Limb (tissue), 2 donors: ENCODE measurements around the gene SMOC2.
"Not testable (repeated sequence)": the region's sequence is repeated elsewhere in the genome, so short reads cannot be mapped to it uniquely, and the experiment has no call there.

Source experiments
- DNase-seq, 2 donors: peaks; one replicate each; pipeline ENCODE4 v3.0.0-alpha.2; 2016; ENCODE audit errors: extremely low spot score in 2 of 2

The SMOC2 gene

DNA sequence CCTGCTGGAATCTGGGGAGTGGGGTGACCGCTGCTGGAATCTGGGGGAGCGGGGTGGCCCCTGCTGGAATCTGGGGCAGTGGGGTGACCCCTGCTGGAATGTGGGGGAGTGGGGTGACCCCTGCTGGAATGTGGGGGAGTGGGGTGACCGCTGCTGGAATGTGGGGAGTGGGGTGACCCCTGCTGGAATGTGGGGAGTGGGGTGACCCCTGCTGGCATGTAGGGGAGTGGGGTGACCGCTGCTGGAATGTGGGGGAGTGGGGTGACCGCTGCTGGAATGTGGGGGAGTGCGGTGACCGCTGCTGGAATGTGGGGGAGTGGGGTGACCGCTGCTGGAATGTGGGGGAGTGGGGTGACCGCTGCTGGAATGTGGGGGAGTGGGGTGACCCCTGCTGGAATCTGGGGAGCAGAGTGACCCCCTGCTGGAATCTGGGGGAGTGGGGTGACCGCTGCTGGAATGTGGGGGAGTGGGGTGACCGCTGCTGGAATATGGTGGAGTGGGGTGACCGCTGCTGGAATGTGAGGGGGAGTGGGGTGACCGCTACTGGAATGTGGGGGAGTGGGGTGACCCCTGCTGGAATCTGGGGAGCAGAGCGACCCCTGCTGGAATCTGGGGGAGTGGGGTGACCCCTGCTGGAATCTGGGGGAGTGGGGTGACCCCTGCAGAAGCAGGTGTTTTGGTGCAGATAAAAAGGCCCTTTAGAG, 97.4 kb downstream of the SMOC2 start:
- not testable (repeated sequence) for DNase-seq

GRCh38 chr6:168538892-168539811, 98.2 kb downstream of the SMOC2 start:
- no peak for DNase-seq

- no peak for DNase-seq
Observed at GRCh38 chr6:168540713-168541291, 99.8 kb downstream of the SMOC2 start.

DNA sequence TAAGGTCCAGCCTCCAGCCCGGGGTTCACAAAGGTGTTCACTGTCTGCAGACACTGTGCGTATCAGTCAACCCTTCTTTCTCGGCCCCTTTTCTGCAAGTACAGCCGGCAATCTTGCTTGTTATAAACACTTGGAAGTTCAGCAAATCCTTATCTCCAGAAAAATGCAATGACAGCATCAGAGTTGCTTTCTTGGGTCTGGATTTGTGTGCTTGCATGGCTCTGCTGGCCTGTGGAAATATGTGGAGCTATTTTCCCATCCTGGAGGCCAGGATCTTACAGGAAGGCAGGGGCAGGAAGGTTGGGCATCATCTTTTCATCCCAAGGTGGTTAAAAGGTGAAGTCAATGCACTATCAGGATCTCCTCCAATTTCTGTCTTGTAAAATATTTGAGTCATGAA, 100.3 kb downstream of the SMOC2 start:
- no peak for DNase-seq

DNA sequence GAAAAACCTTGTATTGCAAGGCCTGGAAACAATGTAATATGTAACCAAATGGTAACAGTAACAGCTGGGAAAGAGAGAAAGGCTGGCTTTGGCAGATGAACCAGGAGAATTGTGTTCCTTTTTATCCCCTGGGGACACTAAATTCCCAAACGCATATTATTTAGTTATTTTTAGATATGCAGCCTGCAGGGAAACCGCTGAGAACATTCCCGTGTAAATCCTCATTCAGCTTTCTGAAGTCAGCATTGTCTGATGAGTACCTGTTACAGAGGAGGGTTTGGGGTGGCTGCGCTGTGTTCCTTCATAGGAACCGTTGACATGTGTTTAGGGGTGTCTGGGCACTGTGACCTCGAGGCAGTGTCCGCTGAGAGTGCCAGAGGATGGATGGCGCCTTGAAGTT, 101.3 kb downstream of the SMOC2 start:
- DNase-seq, result peak in 1 of 2 donors; percentile 33

- no peak for DNase-seq
Observed at GRCh38 chr6:168545428-168545827, 104.4 kb downstream of the SMOC2 start.

GRCh38 chr6:168546151-168546550, 105.2 kb downstream of the SMOC2 start:
- DNase-seq, result no peak

GRCh38 chr6:168546730-168547129, 105.7 kb downstream of the SMOC2 start:
- no peak for DNase-seq

DNA sequence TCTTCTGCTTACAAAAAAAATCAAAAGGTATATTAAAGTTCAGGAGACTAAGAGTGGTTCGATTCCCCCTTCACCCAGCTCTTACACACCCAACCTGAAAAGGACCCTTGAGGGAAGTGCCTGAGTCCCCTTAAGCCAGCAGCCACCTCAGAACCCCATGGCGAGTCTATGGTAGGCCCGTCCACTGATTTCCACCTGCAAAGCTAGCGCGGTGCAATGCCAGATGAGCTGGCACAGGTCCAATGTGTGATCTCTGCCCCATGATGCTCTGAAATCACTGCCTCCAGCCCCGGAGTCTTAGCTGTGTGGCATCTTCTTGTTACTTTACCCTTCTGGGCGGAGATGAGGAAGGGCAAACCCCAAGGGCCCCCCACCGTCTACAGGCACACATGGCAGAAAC, 109.3 kb downstream of the SMOC2 start:
- DNase-seq, result no peak

GRCh38 chr6:168554472-168554871, 113.5 kb downstream of the SMOC2 start:
- DNase-seq, result no peak

DNA sequence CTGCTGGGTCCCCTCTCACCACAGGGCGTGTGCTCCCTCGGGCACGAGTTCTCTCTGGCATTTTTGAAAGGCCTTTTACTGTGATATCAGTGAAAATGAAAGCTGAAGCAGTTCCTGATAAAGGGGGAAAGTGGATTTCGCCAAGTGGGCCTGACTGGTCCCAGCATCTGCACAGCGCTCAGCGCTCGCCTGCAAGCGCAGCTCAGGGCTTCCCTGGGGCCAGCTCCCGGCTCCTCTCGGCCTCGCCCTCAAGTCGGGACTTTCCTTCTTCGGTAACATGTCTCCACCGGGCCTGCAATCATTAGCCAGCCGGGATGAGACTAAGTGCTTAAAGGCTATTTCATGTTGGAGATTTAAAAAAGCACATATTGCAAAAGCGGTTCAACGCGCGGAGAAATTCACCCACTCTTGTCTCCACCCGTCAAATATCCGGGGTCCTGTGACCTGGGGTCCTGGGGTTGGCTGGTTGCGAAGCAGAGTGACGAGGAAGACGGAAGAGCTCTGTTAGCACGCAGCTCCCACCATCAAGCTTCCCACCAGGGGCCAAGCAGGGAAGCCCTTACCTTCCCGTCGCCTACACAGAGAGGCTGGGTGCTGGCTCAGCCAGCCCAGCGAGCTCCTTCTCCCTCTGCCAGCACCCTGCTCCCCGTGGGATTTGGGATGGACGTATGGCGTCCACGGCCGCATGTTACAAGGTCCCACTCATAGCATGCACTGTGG, 114.1 kb downstream of the SMOC2 start:
- DNase-seq, result no peak

DNA sequence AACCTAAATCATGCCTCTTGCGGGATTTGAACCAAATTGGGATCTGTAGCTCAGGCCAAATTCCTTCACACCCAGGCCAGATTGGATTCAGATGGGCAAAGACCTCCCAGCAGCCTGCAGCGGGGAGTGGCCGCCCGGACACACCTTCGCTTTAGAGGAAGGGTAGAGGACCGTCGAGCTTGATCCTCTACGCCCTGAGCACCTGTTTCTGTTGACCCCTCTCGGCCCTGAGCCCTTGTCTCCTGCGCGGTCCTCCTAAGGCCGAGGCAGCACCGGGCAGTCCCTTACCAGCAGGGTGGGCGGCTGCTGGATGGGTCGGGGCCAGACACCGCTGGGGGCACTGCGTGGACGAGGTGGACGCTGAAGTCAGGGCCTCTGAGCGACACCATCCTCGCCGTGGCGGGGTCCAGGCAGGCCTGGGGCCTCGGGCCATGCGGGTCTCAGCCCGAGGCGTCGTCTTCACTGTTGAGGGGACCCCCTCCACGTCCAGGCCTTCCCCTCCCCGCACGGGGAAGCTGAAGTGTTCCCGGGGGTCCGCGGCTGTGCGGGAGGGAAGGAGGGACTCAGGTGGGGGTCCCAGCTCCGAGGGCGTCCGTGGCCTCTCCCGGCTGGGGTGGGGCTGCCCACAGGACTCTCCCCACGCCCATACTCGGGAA, 114.8 kb downstream of the SMOC2 start:
- DNase-seq, result no peak

DNA sequence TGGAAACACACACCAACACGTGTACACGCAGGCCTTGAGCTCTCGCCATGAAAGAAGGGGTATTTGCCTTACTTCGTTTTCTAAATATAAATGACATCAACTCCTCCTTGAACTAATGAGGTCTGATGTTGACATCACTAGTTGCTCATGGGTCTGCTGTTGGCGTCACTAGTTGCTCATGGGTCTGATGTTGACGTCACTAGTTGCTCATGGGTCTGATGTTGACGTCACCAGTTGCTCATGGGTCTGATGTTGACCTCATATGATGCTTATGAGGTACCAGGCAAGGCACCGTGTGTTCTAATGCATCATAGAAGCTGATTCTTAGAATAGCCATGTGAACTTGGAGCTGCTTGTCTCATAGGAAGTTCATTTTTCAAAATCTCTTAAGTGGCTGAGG, 116.5 kb downstream of the SMOC2 start:
- no peak for DNase-seq

DNA sequence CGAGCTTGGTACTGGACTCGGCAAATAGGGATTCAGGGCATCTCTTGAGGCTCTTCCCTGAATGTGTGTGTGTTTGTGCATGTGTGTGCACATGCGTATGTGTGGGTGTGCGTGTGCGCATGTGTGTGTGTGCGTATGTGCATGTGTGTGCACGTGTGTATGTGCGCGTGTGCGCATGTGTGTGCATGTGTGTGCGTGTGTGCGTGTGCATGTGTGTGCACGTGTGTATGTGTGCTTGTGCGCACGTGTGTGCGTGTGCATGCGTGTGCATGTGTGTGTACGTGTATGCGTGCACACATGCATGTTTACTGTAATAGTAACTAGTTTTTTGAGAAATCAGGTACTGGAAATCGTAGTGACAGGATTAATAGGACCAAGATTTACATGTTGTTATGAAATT, 117.7 kb downstream of the SMOC2 start:
- no peak for DNase-seq

DNA sequence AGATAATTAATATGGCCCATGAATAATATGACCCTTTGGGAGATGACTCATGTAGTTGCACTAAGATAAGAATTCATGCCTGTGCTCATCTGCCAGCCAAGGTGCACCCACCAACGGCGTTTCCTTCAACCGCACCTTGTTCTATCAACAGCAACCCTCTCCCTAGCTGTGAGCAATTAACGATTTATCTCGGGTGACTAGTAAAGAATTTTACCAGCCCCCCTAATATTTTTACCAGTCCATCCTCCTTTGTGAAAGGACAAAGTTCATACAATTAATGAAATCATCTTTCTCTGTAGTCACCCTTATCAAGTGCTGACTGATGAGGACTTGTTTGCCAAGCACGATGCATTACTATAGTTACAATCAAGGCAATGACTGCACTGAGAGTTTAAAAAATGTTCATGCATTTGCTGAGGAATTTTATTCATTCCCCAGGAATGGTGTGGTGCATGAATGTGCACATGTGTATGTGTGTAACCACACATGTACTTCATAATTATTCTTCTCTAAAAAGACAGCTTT, 118.7 kb downstream of the SMOC2 start:
- no peak for DNase-seq

GRCh38 chr6:168560126-168560525, 119.1 kb downstream of the SMOC2 start:
- DNase-seq, result no peak

- DNase-seq, result peak in 1 of 2 donors; percentile 23
Observed at GRCh38 chr6:168562576-168563151, 121.7 kb downstream of the SMOC2 start.

DNA sequence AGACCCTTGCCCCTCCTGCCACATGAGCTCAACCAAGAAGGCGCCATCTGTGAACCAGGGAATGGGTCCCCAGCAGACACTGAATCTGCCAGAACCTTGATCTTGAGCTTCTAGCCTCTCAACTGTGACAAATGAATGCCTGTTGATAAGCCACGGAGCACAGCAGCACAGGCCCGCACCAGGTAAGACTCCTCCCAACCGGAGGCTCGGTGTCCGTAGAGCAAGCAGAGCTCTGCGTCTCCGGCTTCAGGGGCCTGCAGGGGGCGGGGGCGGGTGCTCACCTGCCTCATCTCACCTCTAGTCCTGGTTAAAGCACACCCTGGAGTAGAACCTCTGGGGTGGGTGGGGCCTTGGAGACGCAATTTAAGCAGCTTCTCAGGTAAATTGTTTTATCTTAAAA, 122.7 kb downstream of the SMOC2 start:
- DNase-seq, result peak in 1 of 2 donors; percentile 19

DNA sequence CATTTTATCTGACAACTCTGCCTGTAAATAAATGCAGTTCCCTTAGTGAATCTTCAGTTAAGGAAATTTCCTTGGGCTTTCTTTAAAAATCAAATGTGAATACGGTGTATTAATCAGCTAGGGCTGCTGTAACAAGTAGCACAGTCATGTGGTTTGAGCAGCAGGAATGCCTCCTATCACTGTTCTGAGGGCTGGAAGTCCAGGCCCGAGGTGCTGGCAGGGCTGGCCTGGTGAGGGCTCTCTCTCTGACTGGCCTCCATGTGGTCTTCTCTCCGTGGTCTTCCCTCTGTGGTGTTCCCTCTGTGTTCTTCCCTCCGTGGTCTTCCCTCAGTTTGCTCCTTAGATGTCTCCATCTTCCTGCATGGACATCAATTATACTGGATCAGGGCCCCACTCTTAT, 124.1 kb downstream of the SMOC2 start:
- peak in 1 of 2 donors; percentile 6 for DNase-seq

DNA sequence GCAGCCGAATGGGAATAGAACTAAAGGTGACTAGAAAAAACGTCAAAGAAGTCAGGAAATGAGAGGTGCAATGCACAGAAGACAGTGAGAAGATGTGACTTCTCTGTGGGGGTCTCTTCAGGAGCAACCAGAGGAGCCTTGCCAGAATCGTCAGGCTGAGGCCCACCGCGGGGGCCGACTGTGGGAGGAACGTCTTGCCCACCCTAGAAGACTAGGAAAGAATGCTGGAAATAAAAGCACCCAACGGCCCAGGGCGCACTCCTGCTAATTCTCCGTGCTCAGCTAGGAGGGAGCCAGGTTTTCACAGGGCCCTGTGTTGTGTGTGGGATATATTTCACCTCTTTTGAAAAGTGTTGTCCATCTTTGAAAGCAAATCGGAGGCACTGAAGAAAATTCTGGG, 129.2 kb downstream of the SMOC2 start:
- no peak for DNase-seq

- no peak for DNase-seq
Observed at GRCh38 chr6:168571268-168571667, 130.3 kb downstream of the SMOC2 start.
